A673 (cell line): Measurements from ENCODE around the gene SOX13.
A peak's percentile ranks its signal among the peaks of the same experiment; 100 is the strongest.

ENCODE experiments used
- CTCF ChIP-seq: fragments of 300-800, 200-600 bp; sonication (generic); conservative IDR thresholded peaks from 2 replicates; pipeline ENCODE4 v1.5.1; 2017; ENCODE audit warnings: low read depth, mild to moderate bottlenecking, antibody characterized with exemption, low read length, moderate library complexity, mixed read lengths
- EZH2 ChIP-seq: fragments of 200-600 bp; sonication (generic); IDR thresholded peaks from 2 replicates; pipeline ENCODE4 v1.6.1; 2017; ENCODE audit warnings: borderline replicate concordance, low read depth, mild to moderate bottlenecking, mixed read lengths, antibody characterized with exemption, low read length; ENCODE audit not compliant: poor library complexity, severe bottlenecking

- TF ChIP-seq CTCF (peak; percentile 96), EZH2 (no peak)
Measured at GRCh38 chr1:204127597-204128242, 54.8 kb downstream of the SOX13 start.
